Central memory CD4-positive, alpha-beta T cell (primary cell): ENCODE data around the gene PCP4.
"Not testable (repeated sequence)": the region's sequence is repeated elsewhere in the genome, so short reads cannot be mapped to it uniquely, and the experiment has no call there.

Experiments used
- DNase-seq: peaks from one replicate; pipeline ENCODE4 v3.0.0; 2022

PCP4 gene

DNA sequence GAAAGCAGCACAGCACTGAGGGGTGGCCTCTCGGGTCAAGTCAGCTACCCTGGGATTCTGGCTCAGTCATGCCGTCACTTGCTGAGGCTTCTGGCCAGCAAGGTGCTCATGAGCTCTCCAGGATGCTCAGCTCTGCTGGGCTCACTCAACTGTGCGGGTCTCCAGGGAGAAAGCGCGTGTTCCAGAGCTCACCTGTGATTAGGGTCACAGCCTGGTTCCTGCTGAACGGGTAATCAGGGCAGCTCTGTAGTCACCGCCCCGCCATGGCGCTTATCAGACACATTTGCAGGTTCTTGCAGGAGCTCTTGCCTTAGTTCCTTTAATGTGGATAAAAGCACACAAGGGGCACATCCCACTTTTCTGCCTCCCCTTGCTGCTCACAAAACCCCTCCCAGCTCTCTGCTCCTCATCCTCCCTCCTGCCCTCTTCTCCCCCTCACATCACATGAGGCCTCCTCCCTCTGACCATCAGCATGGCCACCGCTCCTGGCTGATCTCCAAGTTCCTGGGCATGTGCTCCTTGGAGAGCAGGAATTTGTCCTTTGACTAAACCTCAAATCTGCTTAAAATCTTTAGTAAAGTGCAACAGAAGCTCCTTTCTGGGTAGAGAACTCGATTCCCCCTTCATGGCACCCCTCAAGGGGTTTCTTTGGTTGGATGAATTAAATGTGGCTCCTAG lies 2.0 kb downstream of the PCP4 start:
- no peak for DNase-seq

DNA sequence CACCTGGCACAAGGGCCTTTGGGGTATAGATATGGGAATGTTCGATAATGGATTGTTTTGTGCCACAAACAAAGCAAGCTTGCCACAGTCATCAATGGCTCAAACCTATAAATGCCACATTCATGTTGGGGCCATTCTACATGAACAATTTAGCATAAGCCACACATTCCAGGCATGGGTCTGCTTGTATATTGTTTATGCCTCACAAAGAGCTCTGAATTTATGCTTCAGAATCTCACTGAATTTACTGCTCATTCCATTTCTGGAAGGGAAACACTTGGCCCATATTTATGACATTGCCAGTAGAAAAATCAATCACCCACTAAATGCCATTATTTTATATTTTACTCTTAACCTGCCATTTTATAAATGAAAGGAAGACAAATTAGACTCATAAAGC lies 6.4 kb downstream of the PCP4 start:
- DNase-seq, result no peak

DNA sequence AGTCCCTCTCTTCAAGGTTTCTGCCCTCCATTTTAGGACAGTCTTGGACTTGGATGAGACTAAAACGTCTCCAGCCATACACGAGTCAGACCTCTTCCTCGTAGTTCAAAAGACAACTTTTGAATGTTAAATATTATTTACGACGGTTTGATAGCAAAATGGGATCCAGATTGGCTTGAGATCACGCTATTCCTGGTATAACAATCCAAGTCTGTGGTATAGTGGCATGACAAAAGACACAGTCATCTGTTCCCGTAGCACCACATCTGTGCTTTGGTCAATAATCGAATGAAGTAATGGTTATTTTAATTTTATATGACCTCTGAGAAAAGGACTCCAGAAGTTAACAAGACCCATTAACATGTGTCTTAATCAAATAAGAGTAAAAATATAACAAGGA lies 7.0 kb downstream of the PCP4 start:
- DNase-seq, result no peak

DNA sequence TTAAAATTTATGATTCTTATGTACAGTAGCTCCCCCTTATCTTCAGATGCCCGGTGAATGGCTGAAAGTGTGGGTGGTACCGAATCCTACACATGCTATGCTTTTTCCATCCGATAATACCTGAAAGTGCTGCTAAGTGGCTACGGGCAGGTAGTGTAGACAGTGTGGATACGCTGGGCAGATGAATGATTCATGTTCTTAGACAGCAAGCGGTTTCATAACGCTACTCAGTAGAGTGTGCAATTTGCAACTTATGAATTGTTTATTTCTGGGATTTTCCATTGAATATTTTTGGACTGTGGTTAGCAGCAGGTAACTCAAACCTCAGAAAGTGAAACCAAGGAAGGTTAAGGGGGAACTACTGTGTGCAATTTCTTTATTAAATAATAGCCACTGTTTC lies 7.5 kb downstream of the PCP4 start:
- no peak for DNase-seq

DNA sequence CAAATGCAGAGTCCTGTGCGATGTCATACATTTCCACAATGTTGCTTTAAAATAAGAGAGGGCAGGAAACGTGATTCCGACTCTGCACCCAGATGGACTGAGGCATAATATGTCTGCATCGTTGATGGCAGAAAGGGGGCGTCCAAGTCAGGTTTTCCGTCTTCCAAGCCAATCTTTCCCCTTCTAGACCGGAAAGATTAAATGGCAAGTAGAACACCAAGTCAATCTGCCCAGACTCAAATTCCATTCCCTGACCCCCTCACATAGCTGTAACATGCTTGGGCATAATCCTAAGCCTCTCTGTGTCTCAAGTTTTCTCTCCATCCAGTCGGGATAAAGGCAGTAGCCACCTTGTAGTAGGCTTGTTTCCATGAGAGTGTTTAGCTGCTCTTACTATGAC lies 14.4 kb downstream of the PCP4 start:
- DNase-seq, result no peak

DNA sequence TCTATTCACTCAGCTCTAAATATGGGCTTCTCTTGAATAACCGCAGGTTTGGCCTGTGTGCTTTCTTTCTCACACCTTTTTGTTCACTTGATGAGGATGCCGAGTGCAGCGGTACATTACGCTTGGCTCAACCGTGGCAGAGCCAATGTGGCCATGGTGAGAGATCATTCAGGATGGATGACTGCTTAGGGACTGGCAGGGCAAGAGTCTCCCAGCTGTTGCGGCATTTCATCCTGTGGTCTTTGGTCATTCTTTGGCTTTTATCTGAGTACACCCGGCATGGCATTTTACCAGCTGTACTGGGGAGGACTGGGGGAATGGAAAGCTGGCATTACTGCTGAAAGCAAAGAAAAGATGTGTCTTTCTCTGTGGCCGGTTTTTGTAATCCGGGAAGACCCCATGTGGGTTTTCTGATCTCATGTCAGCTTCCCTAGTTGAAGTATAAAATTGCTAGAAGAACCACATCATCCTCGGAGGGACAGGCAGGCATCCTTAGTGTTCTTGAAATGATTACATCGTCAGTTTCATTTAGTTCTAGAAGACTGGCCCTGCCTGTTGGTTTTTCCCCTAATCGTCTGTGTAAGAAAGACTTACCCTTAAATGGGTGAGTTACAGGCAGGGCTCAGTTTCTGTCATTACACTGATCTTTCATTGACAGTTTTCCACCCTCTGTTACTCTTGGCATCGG lies 15.1 kb downstream of the PCP4 start:
- no peak for DNase-seq

DNA sequence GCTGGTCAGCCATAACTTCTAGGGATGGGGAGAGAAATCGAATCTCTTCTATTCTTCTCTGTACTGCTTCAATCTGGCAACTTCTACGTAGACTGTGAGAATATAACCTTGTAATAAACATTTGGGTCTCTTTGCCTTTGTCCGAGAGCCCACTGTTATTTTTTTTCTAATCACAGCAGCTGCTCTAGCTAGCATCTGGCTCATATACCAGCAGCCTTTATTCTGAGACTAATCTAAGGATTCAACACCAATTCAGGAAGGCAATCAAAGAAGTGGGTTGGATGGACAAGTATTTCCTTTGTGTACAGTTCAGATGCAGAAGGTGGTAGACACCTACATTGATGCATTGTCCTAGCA lies 15.6 kb downstream of the PCP4 start:
- DNase-seq, result no peak

DNA sequence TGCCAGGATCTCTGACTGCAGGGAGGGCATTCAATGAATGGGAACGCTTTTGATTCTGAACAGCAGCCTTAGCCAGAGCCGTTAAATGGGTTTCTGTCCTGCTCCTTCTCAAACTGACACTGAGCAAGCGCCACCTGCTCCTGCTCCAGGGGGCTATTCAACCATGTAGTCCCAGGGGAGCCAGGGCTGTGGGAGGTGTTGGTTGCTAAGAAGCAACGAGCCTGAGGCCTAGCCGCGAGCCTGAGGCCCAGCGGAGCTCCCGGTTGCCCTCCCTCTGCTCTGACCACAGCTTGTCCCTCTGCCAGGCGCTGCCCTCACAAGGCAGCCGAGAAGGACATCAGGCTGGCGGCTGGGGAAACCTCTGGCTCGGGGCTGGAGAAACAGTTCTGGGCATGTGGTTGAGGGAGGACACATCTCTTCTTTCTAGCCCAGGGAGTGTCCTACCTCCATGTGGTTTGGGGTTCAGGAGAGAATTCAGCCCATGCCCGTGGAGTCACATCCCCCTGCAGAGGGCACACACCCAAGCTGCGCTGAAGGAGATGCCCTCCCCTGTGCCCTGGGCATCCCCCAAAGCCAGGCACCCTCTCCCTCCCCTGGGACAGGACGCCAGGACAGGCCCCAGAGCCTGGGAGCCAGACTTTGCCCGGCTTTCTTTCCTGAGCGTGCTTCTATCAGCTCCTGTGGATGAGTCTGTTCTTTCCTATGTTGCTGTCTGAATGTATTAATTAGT lies 18.0 kb downstream of the PCP4 start:
- DNase-seq, result no peak

DNA sequence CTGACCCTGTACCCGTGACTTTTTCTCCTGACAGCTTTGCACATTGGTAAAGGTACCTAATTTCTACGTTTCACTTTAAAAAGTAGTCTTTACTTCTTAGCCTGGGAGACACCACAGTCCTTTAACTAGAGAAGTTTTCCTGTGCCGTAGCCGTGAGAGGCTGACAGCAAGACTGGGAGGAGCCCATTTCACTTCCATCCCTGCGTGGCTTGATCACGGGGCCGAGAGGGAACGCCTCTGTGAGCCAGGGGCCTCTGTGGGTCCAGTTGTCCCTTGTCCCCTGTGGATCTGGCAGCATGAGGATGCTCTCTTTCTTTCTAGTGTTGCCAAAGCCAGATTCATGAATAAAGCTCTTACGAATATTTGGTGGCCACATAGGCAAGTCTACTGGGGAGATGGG lies 21.6 kb downstream of the PCP4 start:
- no peak for DNase-seq

DNA sequence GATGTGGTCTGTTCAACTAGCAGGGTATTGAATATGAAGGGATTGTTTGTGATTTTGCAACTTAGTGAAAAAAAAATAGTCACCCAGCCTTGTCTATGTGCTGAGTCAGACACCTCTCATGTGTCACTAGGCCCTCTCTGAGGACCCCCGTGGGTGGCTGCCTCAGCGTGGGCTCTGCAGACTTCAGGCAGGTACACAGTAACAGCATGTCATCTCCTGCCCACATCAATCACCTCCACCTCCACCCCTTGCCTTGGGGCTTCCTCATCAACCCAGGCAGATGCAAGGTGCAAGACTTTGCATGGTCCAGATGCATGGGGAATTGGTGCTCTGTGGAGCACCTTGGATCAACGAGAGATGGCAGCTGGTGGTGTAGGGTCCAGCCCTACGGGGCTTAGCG lies 23.9 kb downstream of the PCP4 start:
- no peak for DNase-seq

DNA sequence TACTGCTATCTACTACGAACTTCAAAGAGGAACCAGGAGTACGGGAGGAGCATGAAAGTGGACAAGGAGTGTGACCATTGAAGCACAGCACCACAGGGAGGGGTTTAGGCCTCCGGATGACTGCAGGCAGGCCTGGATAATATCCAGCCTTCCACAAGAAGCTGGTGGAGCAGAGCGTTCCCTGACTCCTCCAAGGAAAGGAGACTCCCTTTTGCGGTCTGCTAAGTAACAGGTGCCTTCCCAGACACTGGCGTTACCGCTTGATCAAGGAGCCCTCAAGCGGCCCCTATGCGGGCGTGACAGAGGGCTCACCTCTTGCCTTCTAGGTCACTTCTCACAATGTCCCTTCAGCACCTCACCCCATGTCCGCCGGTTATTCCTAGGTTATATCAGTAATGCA lies 24.6 kb downstream of the PCP4 start:
- not testable (repeated sequence) for DNase-seq

DNA sequence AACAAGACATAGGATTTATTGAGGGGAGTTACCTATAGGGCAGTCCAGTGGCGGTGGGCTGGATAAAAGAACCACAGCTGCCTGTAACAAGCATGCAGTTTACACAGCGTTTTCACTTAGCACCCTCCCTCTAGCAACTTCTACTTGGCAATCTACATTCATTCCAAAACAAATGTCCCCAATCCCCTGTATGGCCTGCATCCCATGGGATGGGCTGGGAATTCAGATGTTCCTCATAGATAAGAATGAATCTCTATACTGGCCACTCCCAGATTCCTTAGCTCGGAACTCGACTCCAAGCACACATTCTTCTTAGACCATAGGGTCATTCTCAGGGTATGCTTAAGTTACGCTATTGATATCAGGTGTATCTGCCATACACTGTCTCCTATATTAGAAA lies 33.3 kb downstream of the PCP4 start:
- no peak for DNase-seq

DNA sequence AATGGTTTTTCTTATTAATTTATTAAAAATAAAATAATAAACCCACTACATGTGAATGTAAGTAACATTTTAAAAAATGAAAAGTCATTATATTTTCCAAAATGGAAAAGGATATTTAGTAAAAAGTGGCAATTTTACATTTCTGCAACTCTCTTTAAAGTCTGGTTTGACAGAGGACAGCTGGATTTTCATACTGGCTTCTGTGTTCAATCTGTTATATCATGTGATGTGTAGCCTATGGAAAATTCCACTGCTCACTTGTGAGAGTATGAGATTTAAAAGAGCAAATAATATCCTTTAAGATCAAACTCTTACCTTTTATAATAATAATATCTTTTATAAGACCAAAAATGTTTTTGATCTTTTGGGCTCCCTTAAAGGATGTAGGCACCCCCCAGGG lies 33.7 kb downstream of the PCP4 start:
- no peak for DNase-seq

DNA sequence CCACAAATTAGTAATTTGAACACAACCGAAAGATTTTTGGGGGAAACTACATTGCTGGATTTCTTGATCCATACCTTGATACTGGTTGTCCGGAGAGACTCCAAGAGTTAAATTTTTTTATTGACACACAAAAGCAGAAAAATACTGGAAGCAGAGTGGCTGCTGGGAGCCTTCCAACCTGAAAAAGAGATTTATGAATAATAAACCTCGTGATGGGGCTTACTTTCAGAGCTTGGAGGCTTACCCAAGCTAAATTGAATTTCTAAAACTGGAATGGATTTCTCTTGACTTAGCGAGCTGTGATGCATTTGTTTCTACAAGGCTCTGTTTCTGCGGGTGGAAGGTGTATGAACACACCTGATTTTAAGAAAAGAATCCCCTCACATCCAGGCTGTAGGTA lies 35.7 kb downstream of the PCP4 start:
- DNase-seq, result no peak

DNA sequence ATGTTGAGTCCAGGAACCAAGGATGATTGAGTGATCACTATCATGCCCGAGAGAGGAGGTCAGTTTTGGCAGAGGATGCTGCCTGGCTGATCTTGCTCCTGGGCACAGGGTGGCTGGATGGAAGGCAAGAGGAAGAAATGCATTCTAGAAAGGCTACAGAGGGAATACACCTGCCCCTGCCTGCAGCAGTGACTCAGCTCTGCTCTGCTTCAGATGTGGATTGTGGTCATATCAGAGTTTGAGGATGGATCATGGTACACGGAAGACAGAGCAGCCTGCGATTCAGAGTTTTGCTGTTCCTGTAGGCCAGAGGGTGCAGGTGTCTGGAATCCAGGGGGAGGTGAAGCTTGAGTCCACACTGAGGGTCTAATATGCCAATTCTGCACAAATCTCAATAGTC lies 37.2 kb downstream of the PCP4 start:
- DNase-seq, result no peak

DNA sequence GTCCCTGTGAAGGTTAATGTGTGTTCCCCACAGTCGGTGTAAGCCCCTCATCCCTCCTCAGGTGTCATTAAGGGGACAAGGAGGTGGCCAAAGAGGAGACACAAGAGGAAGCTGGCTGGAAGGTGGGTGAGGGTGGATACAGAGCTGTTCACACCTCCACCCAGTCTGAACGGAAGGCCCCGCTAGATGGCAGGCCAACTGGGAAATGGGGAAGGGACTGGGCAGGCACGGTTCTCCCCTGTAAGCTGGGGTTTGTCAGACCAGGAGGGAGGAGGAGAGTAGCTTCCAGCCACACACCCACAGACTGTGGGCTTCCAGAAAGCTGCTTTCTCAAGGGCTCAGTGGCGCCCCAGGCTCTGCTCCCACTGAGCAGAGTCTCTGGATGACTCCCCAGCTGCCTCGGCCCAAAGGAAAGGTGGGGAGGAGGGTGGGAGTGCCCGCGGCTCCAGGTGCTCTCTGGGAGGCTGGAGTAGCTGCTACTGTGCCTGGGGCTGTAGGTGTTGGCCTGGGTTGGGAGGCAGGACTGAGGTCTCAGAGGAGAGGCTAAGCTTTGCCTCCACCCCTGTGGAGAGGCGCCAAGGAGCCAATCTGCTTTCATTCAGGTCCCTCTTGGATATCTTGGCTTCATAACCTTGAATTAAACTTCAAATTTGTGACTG lies 41.2 kb downstream of the PCP4 start:
- no peak for DNase-seq

DNA sequence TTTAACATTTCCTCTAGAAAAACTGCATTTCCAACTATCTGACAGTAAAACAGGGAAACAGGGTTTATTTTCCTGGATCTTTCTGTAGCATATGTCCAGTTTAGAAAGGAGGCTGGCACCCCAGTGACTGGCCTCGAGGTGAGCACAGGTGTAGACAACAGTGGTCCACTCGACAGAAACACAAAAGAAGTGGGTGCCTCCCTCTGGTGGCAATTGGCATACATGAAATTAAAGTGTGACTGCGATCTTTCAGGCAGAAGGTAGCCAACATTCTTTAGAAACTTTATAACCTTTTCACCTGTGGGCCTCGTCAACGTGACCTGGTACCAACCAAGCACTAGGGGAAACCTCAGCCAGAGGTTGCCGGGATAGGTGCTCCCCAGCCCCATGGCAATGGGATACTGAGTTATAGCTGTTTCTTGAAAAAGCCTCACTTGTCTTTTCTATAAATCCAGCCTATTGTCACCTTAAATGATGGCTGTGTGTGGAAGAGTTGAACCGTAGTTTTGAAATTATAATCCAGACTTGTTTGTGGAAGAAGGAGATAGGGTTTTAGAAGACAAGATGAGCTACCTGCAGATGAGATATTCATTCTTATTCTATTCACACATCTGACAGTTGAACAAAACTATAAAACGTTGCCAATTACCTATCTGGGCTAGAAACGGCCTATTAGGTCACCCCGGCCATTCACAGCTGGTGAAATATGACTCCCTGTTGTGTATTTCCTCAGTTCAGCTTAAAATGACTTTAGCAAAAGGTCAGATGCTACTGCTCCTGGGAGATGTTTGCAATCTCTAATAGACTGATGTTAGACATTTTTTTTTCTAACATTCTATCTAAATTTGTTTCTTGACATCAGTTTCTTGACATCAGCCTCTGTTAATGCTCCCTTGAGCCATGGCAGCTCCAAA lies 44.3 kb downstream of the PCP4 start:
- no peak for DNase-seq

DNA sequence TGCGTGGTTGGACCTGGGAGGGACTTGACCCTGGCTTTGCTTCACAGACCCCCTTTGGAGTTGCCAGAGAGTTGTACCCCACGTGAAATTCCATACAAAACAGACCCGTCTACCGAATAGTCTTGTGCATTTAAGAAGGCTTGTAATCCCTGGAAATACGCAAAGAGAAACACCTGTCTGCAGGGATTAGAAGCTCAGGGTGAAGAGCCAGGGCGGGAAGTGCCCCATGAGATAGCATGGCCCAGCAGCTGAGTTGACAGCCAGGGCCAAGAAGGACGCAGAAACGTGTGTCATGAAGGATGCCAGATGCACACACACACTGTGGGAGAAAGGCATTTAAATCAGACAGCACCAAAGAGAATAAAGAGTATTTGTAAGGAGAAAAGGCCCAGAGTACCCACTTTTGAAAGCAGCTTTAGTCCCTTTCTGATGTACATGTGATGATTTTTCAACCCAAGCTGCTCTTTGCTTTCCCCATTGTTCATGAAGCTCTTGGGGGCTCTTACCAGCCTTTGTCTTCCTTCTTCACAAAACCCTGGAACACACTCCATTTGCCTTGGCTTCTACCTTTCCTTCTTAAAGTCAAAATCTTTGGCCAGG lies 46.6 kb downstream of the PCP4 start:
- DNase-seq, result no peak

DNA sequence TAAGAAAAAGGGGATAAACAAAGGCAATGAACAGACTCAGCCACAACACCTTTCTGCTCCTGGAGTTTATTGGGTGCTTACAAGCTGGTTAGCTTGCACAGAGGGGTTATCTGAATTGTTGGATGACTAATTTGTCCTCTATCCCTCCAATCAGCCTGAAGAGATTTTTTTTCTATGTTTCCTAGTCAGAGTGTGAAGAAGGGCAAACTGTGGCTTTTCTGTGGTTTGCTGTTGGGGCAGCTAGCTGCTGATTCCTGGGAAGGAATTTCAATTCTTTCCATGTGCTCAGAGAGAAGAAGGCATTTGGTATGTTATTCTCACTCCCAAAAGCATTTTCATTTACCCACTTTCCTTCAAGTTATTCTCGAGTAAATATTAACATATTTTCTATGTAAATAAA lies 48.6 kb downstream of the PCP4 start:
- DNase-seq, result no peak

DNA sequence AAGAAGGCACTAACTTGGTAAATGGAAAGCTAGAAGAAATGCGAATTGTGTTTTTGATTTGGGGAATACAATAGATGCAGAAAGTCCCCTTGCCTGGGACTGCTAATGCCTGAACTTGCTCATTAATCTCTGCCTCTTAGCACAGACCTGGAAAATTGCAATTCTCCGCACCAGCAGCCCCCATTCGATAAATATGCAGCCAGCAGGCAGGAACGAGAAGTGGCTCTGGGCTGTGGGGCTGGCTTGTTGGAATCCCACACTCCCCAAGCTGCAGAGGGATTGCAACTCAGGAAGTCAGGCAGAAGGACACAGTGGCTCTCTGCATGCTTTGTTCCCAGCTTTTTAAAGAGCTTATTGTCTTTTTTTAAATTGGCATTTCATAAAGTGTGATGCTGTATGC lies 51.3 kb downstream of the PCP4 start:
- no peak for DNase-seq

DNA sequence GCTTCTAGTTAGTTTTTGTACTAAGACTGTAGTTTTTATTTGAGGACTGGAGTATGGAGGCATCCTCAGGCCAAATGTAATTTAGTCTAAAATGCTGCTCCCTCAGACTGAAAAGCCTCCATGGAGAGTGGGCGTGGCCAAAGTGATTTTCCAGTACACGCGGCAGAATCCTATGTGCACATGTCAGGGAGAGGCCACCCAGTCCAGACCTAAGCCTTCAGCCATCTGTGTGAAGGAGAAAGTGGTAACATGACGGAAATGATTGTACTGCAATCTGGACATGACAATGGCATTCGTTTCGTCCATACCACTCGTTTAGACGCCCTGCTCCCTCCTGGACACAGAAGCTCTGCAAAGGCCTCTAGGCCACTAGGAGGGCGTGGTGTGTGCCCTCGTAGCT lies 56.2 kb downstream of the PCP4 start:
- no peak for DNase-seq

DNA sequence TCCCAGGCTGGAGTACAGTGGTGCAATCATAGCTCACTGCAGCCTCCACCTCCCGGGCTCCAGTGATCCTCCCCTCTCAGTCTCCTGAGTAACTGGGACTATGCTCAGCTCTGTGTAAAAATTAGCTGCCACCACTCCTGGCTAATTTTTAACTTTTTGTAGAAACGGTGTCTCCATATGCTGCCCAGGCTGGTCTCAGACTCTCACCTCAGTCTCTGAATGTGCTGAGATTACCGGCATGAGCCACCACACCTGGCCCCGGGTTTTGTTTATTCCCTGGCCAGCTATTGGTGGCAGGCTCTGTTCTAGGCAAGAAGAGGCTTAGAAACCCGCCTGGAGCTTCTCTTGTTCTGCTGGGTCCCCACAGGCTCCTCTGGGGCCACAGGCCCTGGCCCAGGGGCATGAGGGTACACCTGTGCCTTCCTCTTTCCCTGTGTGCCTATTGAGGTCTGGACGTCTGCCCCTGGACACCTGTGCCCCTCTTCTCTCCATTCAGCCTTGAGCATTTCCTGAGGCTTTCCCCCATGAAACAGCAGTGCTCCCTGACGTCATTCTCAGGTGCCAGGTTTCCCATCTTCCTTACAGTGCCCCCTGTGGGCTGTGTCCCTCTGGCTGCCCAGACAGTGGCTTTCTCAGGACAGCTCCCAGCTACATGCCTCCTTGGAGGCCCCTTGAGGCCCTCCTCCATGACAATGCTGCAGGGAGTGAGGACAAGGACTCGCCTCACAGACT lies 57.5 kb downstream of the PCP4 start:
- no peak for DNase-seq
